Measurements from ENCODE around the gene P2RX1. TPM values are rescaled to one million over a fixed set of nuclear protein-coding genes. Genes with fewer than 3 reads are reported as not detected.

Gene P2RX1
- not detected for total RNA-seq

DNA sequence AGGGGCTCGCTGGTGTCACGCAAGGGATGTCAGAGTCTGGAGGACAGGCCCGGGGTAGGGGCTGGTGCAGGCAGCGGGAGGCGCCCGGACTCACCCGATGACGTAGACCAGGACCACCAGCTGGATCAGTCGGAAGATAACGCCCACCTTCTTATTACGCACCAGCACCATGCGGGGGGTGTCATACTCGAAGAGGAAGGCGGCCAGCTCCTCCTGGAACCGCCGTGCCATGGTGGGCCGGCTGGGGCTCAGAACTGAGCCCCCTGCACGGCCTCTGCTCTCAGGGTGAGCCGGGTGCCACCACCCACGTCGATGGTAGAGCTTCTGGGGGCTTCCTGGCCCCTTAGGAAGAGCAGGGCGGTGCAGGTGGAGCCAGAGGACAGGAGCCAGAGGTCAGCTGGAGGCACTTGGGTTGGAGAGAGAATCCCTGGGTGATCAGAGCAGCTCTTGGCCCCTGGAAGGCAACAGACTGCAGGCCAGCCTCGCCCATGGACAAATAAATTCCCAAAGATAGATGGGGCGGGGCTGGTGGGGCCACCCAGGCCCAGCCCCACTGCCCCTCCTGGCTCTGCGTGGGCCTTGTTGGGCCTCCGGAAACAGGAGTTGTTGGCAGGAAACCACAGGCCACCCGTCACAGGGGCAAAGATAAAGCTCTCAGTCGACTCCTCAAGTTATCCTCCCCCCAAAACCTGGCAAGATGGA, at the start of gene P2RX1:
P2RX1 (minus strand) TSS at position 471 of the 702 bp plus-strand sequence; CDS start at position 231, 240 bp downstream.
- no peak for DNase-seq (ENCODE audit: low spot score in 2 of 2)
- FAIRE-seq: no peak

DNA sequence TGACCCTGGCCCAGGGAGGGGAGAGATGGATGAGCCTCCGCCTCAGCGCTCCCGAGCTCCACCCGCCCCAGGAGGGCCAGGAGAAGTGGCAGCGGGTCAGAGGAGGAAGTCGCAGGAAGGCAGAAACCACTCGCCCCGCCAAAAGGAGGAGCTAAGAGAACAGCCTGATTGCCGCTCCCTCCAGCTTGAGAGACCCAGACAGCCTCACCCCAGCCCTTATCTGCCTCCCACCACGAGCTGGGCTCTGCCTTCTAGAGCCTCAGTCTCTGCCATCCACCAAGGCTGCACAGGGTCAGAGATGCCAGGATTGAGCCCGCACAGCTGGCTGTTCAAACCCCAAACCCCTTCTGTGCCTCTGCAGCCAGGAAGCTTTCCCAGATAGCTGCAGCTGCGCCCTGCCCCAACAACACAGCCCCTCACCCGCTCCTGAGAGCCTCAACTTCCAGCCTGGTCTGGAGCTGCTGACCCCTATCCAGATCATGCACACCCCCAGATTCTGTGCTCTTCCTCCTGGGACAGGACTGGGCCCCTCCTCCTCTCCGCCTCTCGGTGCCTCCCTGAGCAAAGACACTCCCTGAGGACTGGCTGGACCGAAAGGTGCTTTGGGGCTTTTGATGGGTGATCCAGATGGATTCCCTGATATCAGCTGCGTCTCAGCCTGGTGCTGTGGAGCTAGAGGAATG, 49.0 kb upstream of the P2RX1 start:
- FAIRE-seq: no peak
- DNase-seq (ENCODE audit: low spot score in 2 of 2): no peak

DNA sequence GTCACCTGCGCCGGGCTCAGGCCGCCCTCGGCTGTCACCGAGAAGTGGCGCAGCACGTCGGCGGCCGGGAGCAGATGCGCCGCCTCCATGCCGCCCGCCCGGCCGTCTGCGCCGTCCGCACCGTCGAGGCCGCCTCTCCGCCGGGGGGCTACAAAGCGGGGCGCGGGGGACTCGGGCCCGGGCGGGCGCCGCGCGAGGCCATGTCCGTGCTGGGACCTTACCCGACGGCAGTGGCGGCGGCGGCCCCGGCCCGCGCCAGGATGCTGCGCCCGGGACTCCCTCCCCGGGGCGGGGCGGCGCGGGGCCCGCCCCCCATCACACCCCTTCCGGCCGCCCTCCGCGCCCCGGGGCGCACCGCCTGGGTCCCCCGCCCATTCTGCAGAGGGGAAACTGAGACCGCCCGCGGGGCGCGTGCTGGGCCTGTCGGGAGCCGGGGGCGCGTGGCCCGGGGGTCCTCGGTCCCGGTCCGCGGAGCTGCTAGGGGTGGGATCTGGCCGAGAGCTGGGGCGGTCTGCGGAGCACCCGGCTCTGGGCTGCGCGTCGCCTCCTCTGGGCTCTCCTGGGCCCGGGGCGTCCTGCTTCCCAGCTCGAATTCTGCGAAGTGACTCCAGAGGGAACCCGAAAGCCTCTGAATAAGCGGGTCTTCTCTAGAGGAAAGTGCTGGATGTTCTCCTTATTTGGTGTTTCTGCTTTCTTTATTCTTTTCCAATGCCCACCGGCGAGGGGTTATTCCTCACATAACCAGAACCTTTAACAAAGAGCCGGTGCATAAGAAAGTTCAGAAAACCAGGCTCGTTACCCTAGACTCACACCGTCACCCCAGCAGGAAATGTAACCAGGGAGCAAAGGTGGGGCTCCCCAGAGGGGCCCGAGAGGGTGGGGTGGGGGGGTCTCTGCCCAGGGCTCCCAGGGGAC, 48.2 kb upstream of the P2RX1 start, which contains the start of gene ATP2A3:
ATP2A3 (minus strand) TSS at position 235 of the 915 bp plus-strand sequence; CDS start at position 89, 146 bp downstream.
- FAIRE-seq (no peak), DNase-seq (ENCODE audit: low spot score in 2 of 2) (peak in 1 of 2 donors; percentile 48)

DNA sequence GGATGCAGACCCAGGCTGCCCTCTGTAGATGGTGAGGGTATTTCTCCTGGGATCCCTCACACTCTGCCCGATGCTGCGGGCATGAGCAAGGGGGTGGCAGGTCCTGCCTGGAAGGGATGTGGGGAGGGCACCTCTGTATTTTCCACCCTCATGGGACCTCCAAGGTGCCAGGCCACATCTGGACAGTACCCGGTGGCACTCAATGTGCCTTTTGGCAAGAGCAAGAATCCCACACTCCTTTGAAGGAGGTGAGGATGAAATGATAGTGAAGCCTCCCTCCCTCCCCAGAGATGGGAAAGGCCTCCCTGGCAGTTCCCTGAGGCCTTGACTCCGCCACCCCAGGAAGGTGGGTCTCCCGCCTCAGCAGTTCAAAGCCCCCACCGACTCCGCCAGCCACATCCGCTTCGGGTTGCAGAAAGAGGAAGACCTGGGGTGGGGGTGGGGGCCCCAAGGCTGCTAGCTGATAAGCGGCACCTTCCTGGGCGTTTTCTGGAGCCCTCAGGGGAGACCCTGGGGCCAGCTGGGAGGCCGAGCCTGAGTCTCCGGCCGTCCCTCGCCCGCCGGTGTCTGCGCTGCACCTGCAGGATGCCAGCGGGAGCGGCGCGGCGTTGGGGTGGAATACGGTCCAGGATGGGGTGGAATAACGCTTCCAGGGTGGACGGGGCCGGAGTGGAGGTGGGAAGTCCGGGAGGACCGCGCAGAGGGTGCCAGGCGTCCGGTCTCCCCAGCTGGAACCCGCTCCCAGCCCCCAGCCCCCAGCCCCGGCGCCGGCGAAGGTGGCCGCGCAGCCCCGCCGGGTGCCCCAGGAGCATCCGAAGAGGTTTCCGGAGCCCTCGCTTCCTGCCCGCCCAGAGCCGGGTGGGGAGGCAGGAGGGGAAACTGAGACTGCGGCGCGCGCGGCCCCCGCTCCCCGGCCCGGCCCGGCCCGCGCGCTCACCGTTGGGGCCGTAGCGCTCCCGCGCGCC, 47.3 kb upstream of the P2RX1 start:
- no peak for FAIRE-seq
- DNase-seq (ENCODE audit: low spot score in 2 of 2): no peak

DNA sequence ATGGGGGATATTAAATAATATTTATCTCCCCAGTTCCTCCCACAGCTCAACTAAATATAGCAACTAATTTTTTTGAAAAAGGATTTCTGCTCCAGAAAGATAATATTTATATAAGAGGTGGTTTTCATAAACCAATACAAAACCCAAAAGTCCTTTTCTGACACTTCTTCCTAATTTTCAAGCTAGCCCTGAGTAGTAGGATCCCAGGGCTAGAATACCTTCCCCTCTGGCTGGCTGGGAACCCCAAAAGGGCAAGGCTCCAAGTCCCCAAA, 46.6 kb upstream of the P2RX1 start:
- DNase-seq (ENCODE audit: low spot score in 2 of 2) (no peak), FAIRE-seq (no peak)

DNA sequence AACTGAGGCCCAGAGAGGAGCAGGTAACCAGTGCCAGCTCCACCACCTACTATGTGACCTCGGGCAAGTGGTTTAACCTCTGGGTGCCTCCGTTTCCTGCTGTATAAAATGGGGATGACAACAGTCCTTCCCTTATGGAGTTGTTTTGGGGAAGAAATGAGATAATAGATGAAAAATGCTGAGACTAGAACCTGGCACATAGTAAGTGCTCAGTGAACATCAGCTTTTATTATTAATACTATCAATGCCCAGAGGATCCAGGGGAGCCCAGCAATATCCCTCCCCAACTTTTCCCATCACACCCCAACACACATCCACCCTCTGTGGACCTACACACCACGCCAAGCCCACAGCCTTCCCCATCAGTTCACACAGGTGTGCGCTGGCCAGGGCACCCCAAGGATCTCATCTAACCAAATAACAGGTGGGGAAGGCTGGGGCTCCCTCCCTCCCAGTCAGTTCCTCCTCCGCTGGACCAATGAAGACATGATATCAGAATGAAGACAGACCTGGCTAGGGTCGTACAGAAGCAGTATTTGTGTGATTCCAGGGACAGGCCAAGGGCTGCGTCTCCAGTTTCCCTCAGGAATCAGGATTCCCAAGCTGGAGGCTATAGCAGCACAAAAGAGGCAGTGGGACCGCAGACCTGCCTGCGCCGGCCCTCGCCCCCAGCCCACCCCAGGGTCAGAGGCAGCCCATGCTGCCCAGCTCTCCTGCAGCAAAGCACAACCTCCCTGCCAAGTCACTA, 46.1 kb upstream of the P2RX1 start:
- DNase-seq (ENCODE audit: low spot score in 2 of 2): no peak
- FAIRE-seq: no peak

DNA sequence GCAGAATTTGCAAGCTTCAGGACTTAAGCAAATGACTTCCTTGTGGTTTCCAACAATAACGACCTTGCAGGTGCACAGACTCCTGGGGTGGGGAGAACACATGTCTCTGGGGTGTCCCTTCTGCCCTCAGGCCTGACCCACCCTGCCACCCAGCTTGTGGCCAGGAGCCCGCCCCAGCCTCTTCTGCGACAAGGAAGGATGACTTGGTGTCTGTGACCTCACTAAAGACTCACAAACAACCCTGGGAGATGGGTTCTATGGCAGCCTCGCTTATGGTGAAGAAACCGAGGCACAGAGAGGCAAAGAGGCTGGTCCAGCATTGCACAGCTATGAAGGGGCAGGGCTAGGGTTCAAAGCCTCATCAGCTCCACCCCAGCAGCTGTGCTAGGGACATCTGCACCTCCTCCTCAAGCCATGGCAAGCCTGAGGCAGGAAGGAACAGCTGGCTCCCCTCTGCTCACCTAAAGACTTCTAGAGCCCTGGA, 45.3 kb upstream of the P2RX1 start:
- no peak for FAIRE-seq

DNA sequence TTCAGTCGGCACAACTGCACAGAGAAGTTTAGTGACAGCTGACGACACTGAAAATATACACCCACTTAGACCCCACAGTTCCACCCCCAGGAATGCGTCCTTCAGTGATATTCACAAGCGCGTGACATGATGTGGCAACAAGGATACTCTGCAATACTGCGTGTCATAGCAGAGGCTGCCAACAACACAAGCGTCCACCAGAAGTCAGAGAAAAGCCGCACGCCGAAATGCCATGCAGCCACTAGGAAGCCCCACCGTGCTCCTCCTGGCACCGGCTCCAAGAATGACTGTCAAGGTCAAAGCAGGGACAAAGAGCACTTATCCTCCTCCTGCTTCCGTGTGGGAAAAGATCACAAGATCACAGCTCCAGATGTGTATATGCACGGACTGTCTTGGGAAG, 44.5 kb upstream of the P2RX1 start:
- DNase-seq (ENCODE audit: low spot score in 2 of 2): peak in 1 of 2 donors; percentile 52

More for the DNA sequence above, 45.3 kb upstream of the P2RX1 start:
- no peak for DNase-seq (ENCODE audit: low spot score in 2 of 2)

DNA sequence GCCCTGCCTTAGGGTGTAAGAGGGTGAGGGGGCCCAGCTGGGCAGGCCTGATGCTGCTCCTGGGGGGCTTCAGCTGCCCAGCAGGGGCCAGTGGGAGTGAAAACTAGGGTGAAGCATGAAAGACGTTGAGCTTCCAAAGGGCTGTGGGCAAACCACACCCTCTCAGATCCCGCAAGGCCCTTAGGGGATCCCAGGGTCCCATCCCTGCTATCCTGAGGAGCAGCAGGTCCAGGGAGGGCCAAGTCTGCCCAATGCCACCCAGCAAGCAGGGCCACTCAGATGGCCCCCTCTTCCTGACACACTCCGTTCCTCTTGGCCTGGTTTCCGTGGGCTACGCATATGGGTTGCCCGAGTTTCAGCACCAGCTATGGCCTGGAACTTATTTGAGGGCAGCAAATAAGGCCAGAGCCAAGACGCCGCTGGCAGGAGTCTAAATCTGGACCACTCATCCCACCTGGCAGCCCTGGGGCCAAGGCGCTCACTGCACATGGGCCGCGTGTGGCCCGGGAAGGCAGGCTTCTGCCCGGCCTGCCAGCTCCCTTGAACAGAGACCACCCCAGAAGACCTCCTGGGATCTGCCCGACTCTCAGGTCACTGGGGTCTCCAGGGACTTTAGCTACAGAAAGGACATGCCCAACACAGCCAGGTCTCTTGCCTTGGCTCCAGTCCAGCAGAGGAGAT, 43.8 kb upstream of the P2RX1 start:
- FAIRE-seq: no peak
- no peak for DNase-seq (ENCODE audit: low spot score in 2 of 2)

More for the DNA sequence above, 44.5 kb upstream of the P2RX1 start:
- FAIRE-seq: no peak

DNA sequence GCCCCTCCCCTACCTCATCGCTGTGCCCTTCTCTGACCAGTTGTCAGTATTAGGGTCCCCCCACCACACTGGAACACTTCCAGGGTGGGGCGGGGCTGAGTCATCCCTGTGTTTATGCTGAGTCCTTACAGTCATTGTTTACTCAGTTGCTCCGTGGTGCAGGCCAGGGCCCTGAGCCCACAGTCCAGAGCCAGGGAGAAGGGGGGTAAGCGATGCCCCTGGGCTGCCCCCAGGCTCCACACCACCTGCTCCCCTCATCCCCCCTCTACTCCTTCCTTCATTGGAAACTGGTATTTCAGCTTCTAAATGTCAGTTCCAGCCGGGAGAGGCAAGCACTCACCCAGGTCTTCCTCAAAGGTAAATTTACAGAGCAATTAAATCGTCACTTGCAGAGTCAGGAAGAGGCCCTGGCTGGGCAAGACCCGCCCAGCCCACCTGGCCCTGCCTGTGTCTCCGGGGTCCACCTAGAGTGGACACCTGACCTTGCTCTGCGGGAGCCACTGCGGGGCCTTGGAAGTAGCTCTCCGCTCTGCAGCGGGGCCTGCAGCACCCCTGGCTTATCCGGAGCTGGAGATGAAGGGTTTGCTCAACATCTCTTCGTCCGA, 43.1 kb upstream of the P2RX1 start:
- FAIRE-seq (no peak), DNase-seq (ENCODE audit: low spot score in 2 of 2) (no peak)

DNA sequence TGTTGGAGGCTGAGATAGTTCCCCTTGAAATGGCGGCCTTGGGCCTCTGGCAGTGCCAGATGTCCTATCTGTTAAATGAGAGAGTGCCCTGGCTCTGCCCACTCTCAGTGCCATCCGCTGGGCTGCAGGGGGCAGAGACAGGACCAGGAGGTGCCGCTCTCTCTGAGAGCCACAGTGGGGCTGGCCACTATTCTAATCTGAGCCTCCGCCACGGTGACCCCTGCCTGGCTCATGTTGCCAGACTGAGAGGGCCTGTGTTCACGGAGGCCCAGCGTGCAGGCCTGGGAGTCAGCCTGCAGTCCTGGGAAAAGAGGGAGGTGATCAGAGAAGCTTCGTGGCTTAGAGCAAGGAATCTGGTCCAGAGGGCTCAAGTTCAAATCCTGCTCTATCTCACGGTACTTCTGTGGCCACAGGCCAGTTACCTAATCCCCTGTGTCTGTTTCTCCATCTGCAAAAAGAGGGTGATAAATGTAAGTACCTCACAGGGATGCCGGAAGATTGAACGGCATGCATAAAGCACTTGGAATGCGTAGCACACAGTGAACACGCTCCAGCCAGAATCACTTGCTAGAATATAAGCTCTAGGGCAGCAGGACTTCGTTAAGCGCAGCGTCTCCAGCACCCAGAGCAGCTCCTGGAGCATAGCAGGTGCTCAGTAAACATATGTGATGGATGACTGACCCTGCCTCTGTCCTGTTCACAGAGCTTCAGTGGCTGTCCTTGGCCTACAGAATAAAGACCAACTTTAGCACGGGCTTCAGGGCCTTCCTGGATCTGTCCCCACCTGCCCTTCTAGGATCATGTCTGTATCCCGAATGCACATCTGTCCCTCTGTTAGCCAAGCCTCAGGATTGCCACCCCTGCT, 41.7 kb upstream of the P2RX1 start:
- FAIRE-seq: no peak
- DNase-seq (ENCODE audit: low spot score in 2 of 2): no peak

DNA sequence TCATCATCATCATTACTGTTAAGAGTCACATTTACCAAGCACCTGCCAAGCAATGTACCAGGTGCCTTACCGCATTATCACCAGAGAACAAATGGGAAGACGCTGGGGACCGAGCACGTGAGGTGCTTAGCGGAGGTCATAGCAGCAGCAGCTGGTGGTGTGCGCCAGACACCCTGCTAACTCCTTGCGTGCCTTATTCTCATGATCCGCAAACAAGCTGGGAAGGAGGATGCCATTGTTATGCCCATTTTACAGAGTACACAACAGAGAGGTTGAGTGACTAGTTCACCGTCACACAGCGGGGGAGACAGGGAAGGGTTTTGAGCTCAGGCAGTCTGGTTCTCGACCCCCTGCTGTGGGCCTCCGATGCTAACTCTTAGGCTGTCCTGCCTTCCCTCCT, 40.7 kb upstream of the P2RX1 start:
- no peak for FAIRE-seq
- DNase-seq (ENCODE audit: low spot score in 2 of 2): no peak

DNA sequence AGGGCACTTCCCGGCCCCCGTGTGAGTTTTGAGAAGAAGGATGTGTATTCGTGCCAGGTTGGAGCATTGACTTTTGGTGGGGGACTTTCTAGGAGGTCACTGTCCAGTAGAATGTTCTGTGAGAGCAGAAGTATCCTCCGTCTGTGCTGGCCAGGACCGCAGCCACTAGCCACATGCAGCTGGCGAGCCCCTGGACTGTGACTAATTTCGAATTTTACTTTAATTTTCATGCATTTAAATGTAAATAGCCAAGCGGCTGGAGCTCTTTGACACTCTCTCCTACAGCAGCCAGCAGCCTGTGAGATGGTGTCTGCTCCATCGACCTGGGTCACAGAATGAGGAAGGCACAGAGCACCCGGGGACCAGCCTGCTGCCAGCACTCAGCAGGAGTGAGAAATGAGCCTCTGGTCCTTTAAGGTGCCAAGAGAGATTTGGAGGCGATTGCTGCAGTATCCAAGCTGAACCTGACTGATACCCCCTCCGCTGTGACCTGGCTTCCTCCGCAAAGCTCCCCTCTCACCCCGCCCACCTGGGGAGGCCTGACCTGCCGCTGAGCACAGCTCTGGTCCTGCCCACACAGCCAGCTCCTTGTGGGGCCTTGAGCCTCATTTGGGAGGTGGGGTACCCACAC, 40.2 kb upstream of the P2RX1 start:
- no peak for FAIRE-seq
- no peak for DNase-seq (ENCODE audit: low spot score in 2 of 2)

DNA sequence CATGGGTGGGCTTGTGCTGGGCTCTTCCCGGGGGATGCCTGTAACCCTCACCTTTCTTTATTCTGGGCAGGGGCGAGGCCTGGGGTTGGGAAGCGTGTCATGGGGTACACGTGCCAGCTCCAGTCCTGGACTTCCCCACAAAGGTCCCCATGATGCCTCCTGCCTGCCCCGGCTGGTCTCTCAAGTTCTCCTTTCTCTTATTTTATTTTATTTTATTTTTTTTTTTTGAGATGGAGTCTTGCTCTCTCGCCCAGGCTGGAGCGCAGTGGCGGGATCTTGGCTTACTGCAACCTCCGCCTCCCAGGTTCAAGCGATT, 39.4 kb upstream of the P2RX1 start:
- no peak for DNase-seq (ENCODE audit: low spot score in 2 of 2)
- no peak for FAIRE-seq

DNA sequence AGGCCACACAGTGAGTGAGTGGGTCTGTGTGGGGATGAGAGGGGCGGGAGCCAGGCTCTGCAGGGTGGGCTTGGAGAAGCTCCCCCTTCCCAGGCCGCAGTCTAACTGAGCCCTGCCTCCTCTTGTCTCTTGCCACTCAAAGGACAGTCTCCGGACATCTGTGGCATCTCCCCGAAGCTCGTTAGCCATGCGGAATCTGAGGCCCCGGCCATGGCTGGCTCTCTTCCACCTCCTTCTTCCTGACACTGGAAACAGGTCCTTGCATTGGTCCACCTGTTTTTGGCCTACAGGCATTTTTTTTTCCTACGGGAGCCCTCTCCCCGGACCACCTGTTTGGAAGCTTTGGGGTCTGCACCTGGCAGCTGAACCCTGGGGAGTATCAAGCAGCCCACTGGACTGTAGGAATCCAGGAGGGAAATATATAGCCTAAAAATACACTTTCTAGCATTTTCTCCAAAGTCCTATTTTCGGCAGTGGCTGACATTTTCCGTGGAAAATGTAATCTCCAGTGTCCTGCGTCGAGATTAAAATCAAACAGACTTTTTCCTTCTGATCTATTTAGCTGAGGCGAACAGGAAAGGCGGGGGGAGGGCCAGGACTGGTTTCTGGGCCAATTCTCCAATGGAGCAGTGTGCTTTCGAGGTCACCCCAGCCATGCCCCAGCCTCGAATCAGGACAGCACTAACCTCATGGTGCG, 38.9 kb upstream of the P2RX1 start:
- DNase-seq (ENCODE audit: low spot score in 2 of 2): no peak
- FAIRE-seq: no peak

DNA sequence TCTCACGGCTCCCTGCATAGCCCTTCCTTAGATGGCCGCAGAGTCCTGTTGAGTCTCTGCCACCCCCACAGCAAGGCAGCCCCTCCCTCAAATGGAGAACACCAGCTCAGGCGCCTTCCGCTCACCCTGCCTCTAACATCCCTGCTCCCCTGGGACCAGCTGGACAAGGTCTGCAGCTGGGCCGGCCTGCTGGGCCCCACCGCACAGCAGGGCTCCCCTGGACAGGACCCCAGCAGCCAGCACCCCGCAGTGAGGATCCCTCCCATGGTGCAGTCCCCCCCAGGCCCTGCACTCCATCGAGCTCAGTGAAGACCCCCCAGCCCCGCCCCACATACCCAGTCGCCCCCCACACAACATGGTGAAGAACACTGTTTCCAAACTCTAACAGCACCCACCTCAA, 37.8 kb upstream of the P2RX1 start:
- FAIRE-seq: no peak

More for the DNA sequence above, 37.8 kb upstream of the P2RX1 start:
- no peak for DNase-seq (ENCODE audit: low spot score in 2 of 2)

All from frontal cortex (tissue), 4 donors.